WTC11 (cell line): ENCODE measurements around the gene ISL2. TPM values are rescaled to one million over a fixed set of nuclear protein-coding genes. Genes with fewer than 3 reads are reported as not detected.

Experiments used
- ATAC-seq: fragments of 200-7000 bp; cut with Tn5 transposase; 2 replicates; pipeline ENCODE4 v1.10.0; 2021; ENCODE audit warnings: mild to moderate bottlenecking, moderate library complexity
- CTCF ChIA-PET: fragments of 300-600 bp; sonication (Branson Sonifier 250); formaldehyde crosslinking; loops from one replicate; lab custom pipeline; 2021; ENCODE audit warnings: antibody characterized with exemption; lab: Charles Lee
- POLR2A ChIA-PET: fragments of 350-600 bp; sonication (Branson Sonifier 250); formaldehyde crosslinking; loops from one replicate; lab custom pipeline; 2021; ENCODE audit warnings: antibody characterized with exemption; lab: Charles Lee
- DNase-seq: peaks from one replicate; pipeline ENCODE4 v3.0.0; 2021; ENCODE audit warnings: low spot score
- H3K27ac Mint-ChIP-seq: 2 replicates; pipeline ENCODE4 v1.8.0; 2021; ENCODE audit warnings: mixed read lengths
- H3K27me3 Mint-ChIP-seq: 2 replicates; pipeline ENCODE4 v1.8.0; 2021; ENCODE audit warnings: low read depth, mild to moderate bottlenecking, moderate library complexity, mixed read lengths
- H3K36me3 Mint-ChIP-seq: 2 replicates; pipeline ENCODE4 v1.8.0; 2021; ENCODE audit warnings: mixed read lengths
- H3K4me1 Mint-ChIP-seq: 2 replicates; pipeline ENCODE4 v1.8.0; 2022; ENCODE audit warnings: mixed read lengths
- H3K4me3 Mint-ChIP-seq: 2 replicates; pipeline ENCODE4 v1.8.0; 2021; ENCODE audit warnings: mild to moderate bottlenecking, moderate library complexity, mixed read lengths
- H3K9me3 Mint-ChIP-seq: 2 replicates; pipeline ENCODE4 v1.8.0; 2021; ENCODE audit warnings: mixed read lengths
- ARID4B ChIP-seq: sonication (generic); formaldehyde crosslinking; IDR thresholded peaks from 2 replicates; pipeline ENCODE4 v1.8.0; 2023; ENCODE audit warnings: missing genetic modification reagents, mild to moderate bottlenecking, borderline replicate concordance
- ATF1 ChIP-seq: sonication (generic); formaldehyde crosslinking; IDR thresholded peaks from 2 replicates; pipeline ENCODE4 v1.8.1; 2023; ENCODE audit warnings: mild to moderate bottlenecking, moderate library complexity, missing genetic modification reagents
- E2F1 ChIP-seq: sonication (generic); formaldehyde crosslinking; IDR thresholded peaks from 2 replicates; pipeline ENCODE4 v1.8.0; 2022; ENCODE audit warnings: mild to moderate bottlenecking, missing genetic modification reagents
- EMX1 ChIP-seq: fragments of 250-450 bp; sonication (Bioruptor Pico); IDR thresholded peaks from 2 replicates; pipeline ENCODE4 v1.8.0; 2021; ENCODE audit warnings: mild to moderate bottlenecking
- GRHL2 ChIP-seq: fragments of 250-450 bp; sonication (Bioruptor Pico); IDR thresholded peaks from 2 replicates; pipeline ENCODE4 v1.8.0; 2022; ENCODE audit warnings: mild to moderate bottlenecking, moderate library complexity; ENCODE audit not compliant: insufficient replicate concordance, severe bottlenecking
- OVOL2 ChIP-seq: fragments of 250-450 bp; sonication (Bioruptor Pico); IDR thresholded peaks from 2 replicates; pipeline ENCODE4 v1.9.0; 2021; ENCODE audit warnings: mild to moderate bottlenecking, borderline replicate concordance
- SMAD4 ChIP-seq: sonication (generic); formaldehyde crosslinking; IDR thresholded peaks from 2 replicates; pipeline ENCODE4 v1.8.0; 2022; ENCODE audit warnings: mild to moderate bottlenecking, missing genetic modification reagents
- STAT6 ChIP-seq: sonication (generic); formaldehyde crosslinking; conservative IDR thresholded peaks from 2 replicates; pipeline ENCODE4 v1.8.1; 2023; ENCODE audit warnings: mild to moderate bottlenecking, low read depth, missing genetic modification reagents, moderate library complexity
- USF1 ChIP-seq: sonication (generic); formaldehyde crosslinking; IDR thresholded peaks from 2 replicates; pipeline ENCODE4 v1.8.0; 2022; ENCODE audit warnings: mild to moderate bottlenecking, missing genetic modification reagents
- ZBTB21 ChIP-seq: sonication (generic); formaldehyde crosslinking; IDR thresholded peaks from 2 replicates; pipeline ENCODE4 v1.8.1; 2023; ENCODE audit warnings: mild to moderate bottlenecking, missing genetic modification reagents, borderline replicate concordance
- ZNF396 ChIP-seq: fragments of 250-450 bp; sonication (Bioruptor Pico); IDR thresholded peaks from 2 replicates; pipeline ENCODE4 v1.8.0; 2021; ENCODE audit warnings: mild to moderate bottlenecking, moderate library complexity, borderline replicate concordance
- ZNF512 ChIP-seq: sonication (generic); formaldehyde crosslinking; IDR thresholded peaks from 2 replicates; pipeline ENCODE4 v1.8.1; 2022; ENCODE audit warnings: missing genetic modification reagents, borderline replicate concordance
- ZNF532 ChIP-seq: fragments of 250-450 bp; sonication (Bioruptor Pico); IDR thresholded peaks from 2 replicates; pipeline ENCODE4 v1.9.0; 2021; ENCODE audit warnings: mild to moderate bottlenecking, borderline replicate concordance
- total RNA-seq: library from RNA; stranded (reverse); gene quantifications from 3 replicates; pipeline ENCODE4 v1.2.3, GENCODE V29; 2021

ISL2 gene
- total RNA-seq, 1 experiment from 2014 or later, result 0.24 TPM

- DNase-seq (no peak), ATAC-seq (no peak)
- H3K27ac Mint-ChIP-seq, result no peak overlapping the region
- H3K4me3 Mint-ChIP-seq, result peak overlapping the region; percentile 78
- CTCF ChIA-PET, result interaction anchor here (2.0 to 2.5 kb wide), 2 partner anchors 20 to 24 kb away, joined by 4 to 15 read pairs; no protein-coding TSS in a partner anchor
- H3K27me3 Mint-ChIP-seq, result peaks cover 22% of the 10 kb centered on the region
- H3K36me3 Mint-ChIP-seq, result peaks cover 4% of the 10 kb centered on the region
- POLR2A ChIA-PET, result interaction anchor here (0.7 to 2.2 kb wide), 3 partner anchors 20 to 55 kb away, joined by 5 to 9 read pairs (median 6); partner anchors contain the start of gene ISL2
- TF ChIP-seq E2F1 (no peak), ZBTB21 (CRISPR knock-in tag) (no peak), ZNF396 (CRISPR knock-in tag) (no peak), ZNF532 (no peak), GRHL2 (no peak), STAT6 (CRISPR knock-in tag) (no peak), SMAD4 (CRISPR knock-in tag) (no peak), EMX1 (CRISPR knock-in tag) (no peak), ATF1 (CRISPR knock-in tag) (no peak), ZNF512 (no peak), ARID4B (CRISPR knock-in tag) (no peak), USF1 (CRISPR knock-in tag) (no peak), OVOL2 (CRISPR knock-in tag) (no peak)
- peaks cover 12% of the 10 kb centered on the region for H3K9me3 Mint-ChIP-seq
- peaks cover 10% of the 10 kb centered on the region for H3K4me1 Mint-ChIP-seq
Measured at GRCh38 chr15:76309601-76310330, 26.8 kb upstream of the ISL2 start.
